K562 (cell line): Measurements from ENCODE around the gene MDK. TPM values are rescaled to one million over a fixed set of nuclear protein-coding genes. Genes with fewer than 3 reads are reported as not detected.

Source experiments
- CHD2 ChIP-seq: IDR thresholded peaks from 2 replicates; pipeline ENCODE4 v1.6.1; 2011; ENCODE audit warnings: low read depth, low read length
- CREB3 ChIP-seq: fragments of 450-650 bp; conservative IDR thresholded peaks from 2 replicates; pipeline ENCODE4 v1.6.1; 2016; ENCODE audit warnings: missing genetic modification characterization, low read depth, mild to moderate bottlenecking, missing compliant biosample characterization, moderate library complexity
- ELK3 ChIP-seq: fragments of 450-650 bp; formaldehyde crosslinking; IDR thresholded peaks from 2 replicates; pipeline ENCODE4 v1.4.0; 2020; ENCODE audit warnings: mild to moderate bottlenecking
- ID3 ChIP-seq, 2 experiments: fragments of 250-450 bp in 1 of 2; fragments of 450-650 bp in 1 of 2; sonication (Bioruptor Pico) in 1 of 2; IDR thresholded peaks; 2 replicates each; pipeline versions ENCODE4 v1.6.1 to v1.8.0; 2016 to 2021; ENCODE audit warnings: mild to moderate bottlenecking in 2 of 2, moderate library complexity in 2 of 2, missing compliant biosample characterization in 1 of 2, missing genetic modification characterization in 1 of 2
- KDM2B ChIP-seq: fragments of 250-450 bp; sonication (Bioruptor Pico); IDR thresholded peaks from 2 replicates; pipeline ENCODE4 v1.8.0; 2021; ENCODE audit warnings: mild to moderate bottlenecking, moderate library complexity
- KHSRP ChIP-seq: fragments of 450-650 bp; IDR thresholded peaks from 2 replicates; pipeline ENCODE4 v1.6.1; 2017
- NR2C2 ChIP-seq, 2 experiments: fragments of 200-800 bp in 1 of 2; sonication (Bioruptor generic) in 1 of 2; sonication (generic) in 1 of 2; formaldehyde crosslinking in 1 of 2; IDR thresholded peaks; 2 replicates each; pipeline versions ENCODE4 v1.6.1 to v1.8.0; 2016 to 2022; ENCODE audit warnings: mild to moderate bottlenecking in 1 of 2, missing compliant biosample characterization in 1 of 2, missing genetic modification characterization in 1 of 2, missing genetic modification reagents in 1 of 2
- PKNOX1 ChIP-seq: fragments of 450-650 bp; IDR thresholded peaks from 2 replicates; pipeline ENCODE4 v1.6.1; 2016
- RFX5 ChIP-seq: IDR thresholded peaks from 2 replicates; pipeline ENCODE4 v1.6.1; 2011; ENCODE audit warnings: low read depth, mild to moderate bottlenecking, improper control_type of control experiment, low read length
- SRSF9 ChIP-seq: fragments of 200-400 bp; formaldehyde crosslinking; IDR thresholded peaks from 2 replicates; pipeline ENCODE4 v1.6.1; 2017; ENCODE audit warnings: low read depth, low read length, borderline replicate concordance
- TFAM ChIP-seq: fragments of 250-450 bp; sonication (Bioruptor Pico); conservative IDR thresholded peaks from 2 replicates; pipeline ENCODE4 v1.5.0; 2021; ENCODE audit warnings: mild to moderate bottlenecking, moderate library complexity
- ZC3H8 ChIP-seq: fragments of 450-650 bp; IDR thresholded peaks from 2 replicates; pipeline ENCODE4 v1.6.1; 2017
- ZNF318 ChIP-seq, 2 experiments: fragments of 450-650 bp; IDR thresholded peaks; 2 replicates each; pipeline ENCODE4 v1.6.1; 2016; ENCODE audit warnings: mild to moderate bottlenecking in 2 of 2, borderline replicate concordance in 1 of 2, low read depth in 1 of 2, moderate library complexity in 1 of 2
- polyA plus RNA-seq, 8 experiments: library from polyadenylated mRNA; depleted of rRNA in 4 of 8; stranded (reverse) in 5 of 8; unstranded in 3 of 8; fragments of >200 nt; fragmentation: Nextera tagmentation in 2 of 8; fragmentation: Illumina TruSeq in 1 of 8; extraction: Ambion mirVana in 2 of 8; extraction: Trizol in 1 of 8; gene quantifications; 2 replicates each; pipeline versions ENCODE4 v1.2.1 to v1.2.3, GENCODE V29; 2011 to 2014; ENCODE audit warnings: inconsistent platforms in 1 of 8, missing spikeins in 1 of 8
- total RNA-seq, 7 experiments: library from RNA; depleted of rRNA in 6 of 7; stranded (reverse); fragments of >200 nt in 6 of 7; fragmentation: Illumina TruSeq in 2 of 7; extraction: Trizol in 2 of 7; gene quantifications; 2 replicates each; pipeline versions ENCODE4 v1.2.1 to v1.2.3, GENCODE V29; 2011 to 2021; ENCODE audit warnings: low replicate concordance in 1 of 7

The MDK gene
- total and polyA plus RNA-seq, 9 of the 15 experiments (the other 6 are each of a cell fraction or from before 2014, with no cell fraction given): 20.7 to 700 (median 350) TPM

GRCh38 chr11:46352063-46352841, 29.2 kb upstream of the MDK start (continued):
- TF ChIP-seq CHD2 (no peak; the same call in 1 of the 2 replicates), CREB3 (tag) (no peak), TFAM (CRISPR knock-in tag) (no peak), ELK3 (CRISPR knock-in tag) (no peak), PKNOX1 (no peak), KHSRP (no peak), ZC3H8 (no peak), ID3 (CRISPR knock-in tag; IDR thresholded peaks at IDR 0.05) (no peak), ID3 (tag; IDR thresholded peaks at IDR 0.05) (no peak), NR2C2 (CRISPR knock-in tag; IDR thresholded peaks at IDR 0.05) (no peak), NR2C2 (tag; IDR thresholded peaks at IDR 0.05) (no peak), RFX5 (no peak), SRSF9 (no peak), KDM2B (CRISPR knock-in tag) (no peak), ZNF318 (IDR thresholded peaks at IDR 0.05; ENCODE audit: borderline replicate concordance in 1 of 2, low read depth in 1 of 2) (no peak)
